SIG-M5 (cell line): ENCODE measurements around the gene PPP6R3.
"Not testable (repeated sequence)": the region's sequence is repeated elsewhere in the genome, so short reads cannot be mapped to it uniquely, and the experiment has no call there.

Experiments
- DNase-seq: peaks from one replicate; lab custom pipeline; 2025; lab: John Stamatoyannopoulos, UW

The PPP6R3 gene

DNA sequence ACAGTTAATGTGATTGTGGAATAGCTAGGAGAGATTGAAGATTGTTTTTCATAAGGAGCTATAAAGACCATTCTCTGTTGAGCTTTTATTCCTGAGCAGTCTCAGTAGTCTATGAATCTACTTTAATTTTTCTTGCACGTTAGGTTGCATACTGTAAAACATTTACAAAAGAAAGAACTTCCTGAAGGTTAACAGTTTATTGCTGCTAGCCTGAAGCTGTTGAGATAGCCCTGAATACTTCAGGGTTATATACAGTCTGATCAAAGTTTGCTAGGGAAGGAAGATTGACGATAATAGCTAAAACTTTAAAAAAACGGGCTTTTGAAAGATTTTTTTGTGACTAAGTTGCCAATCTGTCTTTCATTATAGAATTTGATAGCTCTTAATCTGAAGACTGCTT lies 64.8 kb downstream of the PPP6R3 start:
- DNase-seq = no peak

DNA sequence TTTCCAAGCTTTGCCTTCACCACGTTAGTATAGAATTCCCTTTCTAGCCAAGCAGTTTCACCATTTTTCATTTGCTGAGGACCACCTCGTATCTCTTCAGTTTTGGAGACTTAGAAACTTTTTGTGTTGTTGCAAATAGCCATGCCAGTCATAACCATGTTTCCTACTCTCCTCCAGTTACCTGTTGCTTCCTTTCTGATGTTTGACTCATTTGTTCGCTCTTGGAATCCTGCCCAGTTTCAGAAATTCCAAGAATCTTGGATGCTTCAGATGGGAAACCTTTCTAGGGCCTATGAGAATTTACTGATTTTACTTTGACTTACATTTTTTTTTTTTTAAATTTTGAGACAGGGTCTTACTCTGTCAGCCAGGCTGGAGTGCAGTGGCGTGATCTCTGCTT lies 65.4 kb downstream of the PPP6R3 start:
- DNase-seq = no peak

DNA sequence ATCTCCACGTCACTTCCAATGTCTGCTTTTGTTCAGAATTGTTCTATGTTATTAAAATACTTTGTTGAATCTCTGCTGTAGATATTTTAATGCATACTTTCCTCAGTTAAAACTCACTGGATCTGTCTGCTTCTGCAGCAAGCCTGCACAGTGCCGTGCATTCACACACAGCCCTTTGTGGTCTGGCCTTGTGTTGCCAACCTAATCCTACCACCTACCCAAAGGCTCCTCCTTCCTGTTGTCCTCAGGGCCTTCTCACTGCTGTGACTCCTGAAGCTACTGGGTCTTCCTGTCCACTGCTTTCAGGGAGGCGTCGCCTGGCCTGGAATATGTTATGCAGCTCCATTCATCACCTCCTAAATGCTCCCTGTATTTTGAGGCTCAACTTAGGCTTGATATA lies 67.0 kb downstream of the PPP6R3 start:
- no peak for DNase-seq

DNA sequence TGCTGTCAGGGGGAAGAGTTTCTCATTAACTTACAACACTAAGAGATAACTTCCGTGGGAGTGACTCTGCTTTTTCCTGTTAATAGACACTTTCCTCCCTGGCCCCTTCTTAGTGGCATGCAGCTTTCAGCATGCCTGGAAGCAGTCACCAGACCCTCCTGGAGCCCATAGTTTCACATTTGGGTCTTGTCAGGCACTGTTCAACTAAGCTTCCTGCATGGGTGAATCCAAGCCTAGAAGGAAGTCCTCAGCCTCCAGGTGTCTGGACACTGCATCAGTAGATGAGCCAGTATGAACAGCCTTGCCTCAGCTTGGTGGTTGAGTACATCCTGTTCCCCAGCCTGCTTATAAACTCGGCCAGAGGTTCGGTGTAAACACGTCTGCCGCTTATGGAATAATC lies 68.1 kb downstream of the PPP6R3 start:
- no peak for DNase-seq

DNA sequence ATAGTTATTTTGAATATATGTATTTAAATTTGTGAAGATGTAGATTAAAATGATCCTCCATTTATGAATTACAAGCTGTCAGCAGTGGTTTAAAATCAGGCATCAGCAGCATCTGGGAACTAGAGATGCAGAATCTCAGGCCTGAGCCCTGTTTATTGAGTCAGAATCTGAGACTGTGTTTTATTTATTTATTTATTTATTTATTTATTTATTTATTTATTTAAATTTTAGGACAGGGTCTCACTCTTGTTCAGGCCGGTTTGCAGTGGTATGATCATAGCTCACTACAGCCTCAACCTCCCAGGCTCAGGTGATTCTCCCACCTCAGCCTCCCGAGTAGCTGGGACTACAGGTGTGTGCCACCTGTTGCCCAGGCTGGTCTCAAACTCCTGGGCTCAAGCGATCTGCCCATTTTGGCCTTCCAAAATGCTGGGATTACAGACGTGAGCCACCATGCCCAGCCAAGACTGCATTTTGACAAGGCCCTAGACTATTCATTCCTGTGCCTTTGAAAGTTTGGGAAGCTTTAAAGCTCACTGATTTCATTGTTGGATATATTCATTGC lies 70.7 kb downstream of the PPP6R3 start:
- DNase-seq = no peak

DNA sequence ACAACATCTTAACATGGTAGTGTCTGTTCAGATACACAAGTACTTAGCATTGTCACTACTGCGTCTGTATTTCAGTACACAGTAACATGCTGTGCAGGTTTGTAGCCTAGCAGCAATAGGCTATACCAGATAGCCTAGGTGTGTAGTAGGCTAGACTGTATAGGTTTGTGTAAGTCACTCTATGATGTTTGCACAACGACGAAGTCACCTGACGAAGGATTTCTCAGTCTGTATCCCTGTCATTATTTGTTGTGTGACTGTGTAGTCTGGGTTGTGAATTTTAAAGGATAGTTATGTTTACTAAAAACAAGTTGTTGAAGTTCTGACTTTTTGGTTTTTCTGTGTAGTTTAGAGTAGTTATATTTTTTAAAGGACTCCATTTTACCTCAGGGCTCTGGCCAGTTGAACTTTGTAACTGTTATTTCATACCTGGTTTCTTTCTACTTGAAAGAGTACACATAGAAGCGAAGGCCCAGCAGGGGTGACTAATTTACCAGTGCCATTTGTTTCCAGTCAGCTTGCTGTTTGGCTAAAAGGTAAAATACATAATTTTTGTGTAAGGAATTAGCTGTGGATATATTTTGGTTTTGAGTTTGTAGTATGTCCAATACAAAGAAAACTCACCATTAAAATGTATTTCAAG lies 72.3 kb downstream of the PPP6R3 start:
- no peak for DNase-seq

DNA sequence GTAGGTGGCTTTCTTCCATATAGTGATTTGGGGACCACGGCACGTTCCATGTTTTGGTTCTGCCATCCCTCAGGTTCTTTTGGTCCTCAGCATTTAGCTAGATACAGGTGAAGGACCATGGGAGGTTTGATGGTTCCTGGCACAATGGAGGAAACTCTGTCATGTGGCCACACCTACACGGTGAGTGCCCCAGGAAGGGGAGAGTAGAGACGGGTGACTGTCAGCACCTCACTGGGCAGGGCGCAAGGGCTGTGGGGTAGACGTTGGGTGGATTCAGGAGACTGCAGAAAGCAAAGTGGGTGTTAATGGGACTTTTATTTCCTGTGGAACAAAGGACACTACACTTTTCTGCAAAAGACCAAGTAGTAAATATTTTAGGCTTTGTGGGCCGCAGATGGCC lies 73.4 kb downstream of the PPP6R3 start:
- no peak for DNase-seq

DNA sequence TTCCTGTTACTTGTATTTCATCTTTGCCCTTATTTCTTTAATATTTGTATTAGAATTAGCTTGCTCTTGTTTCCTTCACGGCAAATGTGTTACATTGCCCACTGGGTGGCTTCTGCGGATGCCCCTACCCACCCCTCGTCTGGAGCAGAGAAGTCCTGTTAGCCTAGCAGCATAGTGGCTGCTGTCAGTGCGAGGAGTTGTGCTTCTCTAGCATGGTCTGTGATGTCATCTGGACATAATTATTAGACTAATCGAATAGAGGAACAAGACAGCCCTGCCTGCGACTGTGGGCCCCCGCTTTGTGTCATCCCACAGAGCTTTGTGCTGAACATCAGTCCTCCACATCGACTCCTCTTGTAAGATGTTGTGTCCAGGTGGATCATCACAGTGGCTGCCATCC lies 74.5 kb downstream of the PPP6R3 start:
- DNase-seq = no peak

DNA sequence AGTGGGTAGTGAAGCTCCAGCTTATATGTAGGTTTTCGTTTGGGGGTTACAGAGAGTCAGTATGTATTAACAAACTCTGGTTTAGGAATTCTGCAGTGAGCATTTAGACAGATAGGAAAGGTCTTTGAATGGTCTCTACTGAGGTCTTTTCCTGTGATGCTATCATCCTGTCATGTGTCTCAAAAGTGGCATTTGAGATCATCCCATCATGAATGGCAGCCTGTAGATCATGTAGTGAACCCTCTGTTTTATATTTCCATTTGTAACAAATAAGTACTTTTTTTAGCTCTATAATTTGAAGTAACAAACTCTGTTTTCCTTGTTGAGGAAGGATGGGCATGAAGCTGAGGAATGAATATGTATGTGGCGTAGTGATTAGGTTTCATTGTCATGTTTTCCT lies 76.2 kb downstream of the PPP6R3 start:
- no peak for DNase-seq

DNA sequence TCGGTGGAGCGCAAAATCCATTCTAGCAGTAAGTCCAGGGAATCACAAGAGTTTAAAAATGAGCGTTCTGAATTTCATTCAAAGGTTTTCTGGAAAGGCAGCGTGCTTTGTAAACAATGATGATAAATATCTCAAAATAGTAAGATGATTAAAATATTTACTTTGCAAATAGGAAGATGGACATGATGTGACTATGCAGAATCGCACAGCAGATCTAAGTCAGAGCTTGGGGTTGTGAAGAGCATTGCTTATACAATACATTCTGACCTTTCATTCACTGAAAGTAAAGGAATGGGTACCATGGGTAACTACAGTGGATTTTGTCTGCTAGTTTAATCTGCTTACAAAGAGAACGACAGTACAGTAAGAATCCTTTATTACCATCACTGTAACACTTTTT lies 77.5 kb downstream of the PPP6R3 start:
- DNase-seq = no peak

DNA sequence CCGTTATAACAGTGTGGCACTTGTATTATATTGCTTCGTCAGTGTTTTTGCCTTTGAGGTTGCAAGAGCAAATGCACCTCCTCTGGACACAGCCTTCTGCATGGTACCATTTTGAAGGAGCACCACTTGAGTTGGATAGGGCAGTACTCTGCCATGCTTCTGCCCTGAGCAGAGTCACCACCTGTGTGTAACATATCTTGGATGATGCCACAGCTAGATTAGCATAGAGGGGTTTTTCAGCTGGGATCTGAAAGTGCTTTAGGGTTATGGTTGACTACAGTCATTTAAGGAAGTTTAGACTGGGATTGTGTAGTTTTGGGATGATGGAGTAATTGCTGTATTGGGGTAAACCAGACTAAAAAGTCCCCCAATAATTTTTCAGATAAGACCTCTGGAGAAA lies 78.8 kb downstream of the PPP6R3 start:
- DNase-seq = no peak

DNA sequence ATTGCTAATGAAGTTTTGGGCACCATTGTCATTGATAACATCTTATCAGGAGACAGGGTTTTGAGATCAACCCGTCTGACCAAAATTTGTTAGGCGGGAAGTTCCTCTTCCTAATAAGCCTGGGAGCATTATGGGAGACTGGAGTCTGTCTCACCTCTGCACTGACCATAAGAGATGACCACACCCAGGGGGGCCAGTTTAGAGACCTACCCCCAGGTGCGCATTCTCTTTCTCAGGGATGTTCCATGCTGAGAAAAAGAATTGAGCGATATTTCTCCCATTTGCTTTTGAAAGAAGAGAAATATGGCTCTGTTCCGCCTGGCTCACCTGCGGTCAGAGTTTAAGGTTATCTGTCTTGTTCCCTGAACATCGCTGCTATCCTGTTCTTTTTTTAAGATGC lies 80.0 kb downstream of the PPP6R3 start:
- not testable (repeated sequence) for DNase-seq

DNA sequence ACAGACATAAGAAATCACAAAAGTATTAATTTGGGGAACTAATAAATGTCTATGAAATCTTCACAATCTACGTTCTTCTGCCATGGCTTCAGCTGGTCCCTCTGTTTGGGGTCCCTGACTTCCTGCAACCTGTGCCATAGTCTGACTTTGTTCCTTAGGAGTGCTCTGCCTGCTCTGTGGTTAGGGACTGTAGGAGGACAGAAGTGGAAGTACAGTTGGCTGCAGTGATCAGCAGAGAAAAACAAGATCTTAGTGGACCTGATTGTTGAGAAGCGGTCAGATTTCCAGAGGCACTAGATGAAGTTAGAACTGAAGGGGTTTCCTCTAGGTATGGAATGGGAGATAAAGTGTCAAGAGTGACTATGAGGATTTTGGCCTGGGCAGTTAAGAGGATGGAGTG lies 80.6 kb downstream of the PPP6R3 start:
- DNase-seq = no peak

DNA sequence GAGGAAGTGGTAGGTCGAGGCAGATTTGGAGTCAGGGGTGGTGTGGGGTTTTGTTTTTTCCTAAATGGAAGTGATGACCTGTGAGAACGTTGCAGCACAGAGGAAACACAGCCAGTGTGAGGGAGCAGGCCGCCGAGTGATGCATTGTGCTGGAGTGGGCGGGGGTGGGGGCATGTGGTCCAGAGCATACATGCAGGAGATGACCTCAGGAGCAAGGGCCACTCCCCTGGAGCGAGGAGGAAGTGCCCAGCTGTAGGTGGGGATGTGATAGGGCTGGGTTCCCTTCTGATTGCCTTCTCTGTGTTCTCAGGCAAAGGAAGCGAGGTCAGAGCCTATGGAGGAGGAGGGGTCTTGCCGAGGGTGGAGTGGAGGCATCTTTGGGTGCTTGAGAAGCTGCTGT lies 81.4 kb downstream of the PPP6R3 start:
- no peak for DNase-seq

DNA sequence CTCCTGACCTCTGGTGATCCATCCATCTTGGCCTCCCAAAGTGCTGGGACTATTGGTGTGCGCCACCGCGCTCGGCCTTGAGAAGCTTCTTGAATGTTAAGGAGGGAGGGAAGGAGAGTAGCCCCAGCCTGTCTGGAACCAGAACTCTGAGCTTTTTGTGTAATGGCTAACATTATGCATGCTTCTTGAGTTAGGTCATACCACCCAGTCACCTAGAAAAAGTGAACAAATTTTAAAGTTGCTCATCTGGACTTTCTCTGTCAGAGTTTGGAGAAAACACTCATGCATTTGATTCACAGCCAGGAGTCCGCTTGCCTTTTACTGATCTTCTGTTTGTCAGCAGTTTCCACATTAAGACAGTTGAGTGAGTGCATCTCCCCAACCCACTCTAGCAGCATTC lies 82.1 kb downstream of the PPP6R3 start:
- no peak for DNase-seq

DNA sequence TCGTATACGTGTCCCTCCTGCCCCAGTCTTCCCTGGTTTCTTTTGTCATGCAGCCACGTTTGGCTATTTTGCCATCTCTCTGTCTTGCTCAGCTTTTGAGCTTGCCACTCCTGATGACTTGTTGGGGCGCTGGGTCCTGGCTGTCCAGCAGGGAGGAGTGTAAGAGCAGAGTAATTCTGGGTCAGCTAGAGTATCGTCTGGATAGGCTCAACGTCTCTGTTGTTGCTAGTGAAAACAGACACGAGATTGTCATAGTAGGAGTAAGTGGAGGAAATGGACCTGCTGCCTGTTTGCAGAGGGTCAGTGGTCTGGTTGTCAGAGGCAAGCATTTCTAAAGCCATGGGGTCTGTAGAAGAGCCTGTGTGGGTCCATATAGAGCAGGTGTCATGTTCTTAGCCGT lies 83.0 kb downstream of the PPP6R3 start:
- no peak for DNase-seq

DNA sequence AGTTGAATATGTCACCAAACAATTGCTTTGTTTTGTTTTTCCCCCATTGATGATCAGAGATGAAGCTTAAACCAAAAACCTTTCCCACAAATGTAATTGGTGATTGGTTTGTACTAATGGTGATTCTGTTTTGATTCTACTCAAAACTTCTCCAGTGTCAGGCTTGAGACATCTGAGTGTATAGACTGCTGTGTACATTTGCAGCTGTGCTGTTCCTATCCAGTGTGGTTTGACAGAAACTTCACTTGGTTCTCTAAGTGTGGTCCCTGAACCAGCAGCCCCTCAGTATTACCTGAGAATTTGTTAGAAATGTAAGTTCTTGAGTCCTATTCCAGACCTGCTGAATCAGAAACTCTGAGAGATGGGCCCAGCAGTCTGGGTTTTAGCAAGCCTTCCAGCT lies 84.8 kb downstream of the PPP6R3 start:
- DNase-seq = no peak

DNA sequence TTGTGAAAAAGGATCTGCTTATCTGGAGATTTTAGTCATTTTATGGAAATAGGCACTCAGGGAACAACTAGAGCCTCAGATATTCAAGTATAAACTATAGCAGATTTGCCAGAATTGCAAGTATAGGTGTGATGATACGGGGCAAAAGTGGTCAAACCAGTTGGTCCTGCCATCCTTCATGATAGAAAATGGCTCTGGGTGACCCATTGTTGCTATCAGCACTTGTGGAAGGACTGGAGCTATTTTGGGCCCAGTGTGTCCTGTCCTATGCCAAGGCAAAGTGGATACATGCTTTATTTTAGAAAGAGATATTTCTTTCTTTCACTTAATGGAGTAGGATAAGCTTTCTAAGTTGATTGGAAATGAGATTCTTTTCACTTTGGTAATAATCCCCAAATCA lies 85.2 kb downstream of the PPP6R3 start:
- no peak for DNase-seq

DNA sequence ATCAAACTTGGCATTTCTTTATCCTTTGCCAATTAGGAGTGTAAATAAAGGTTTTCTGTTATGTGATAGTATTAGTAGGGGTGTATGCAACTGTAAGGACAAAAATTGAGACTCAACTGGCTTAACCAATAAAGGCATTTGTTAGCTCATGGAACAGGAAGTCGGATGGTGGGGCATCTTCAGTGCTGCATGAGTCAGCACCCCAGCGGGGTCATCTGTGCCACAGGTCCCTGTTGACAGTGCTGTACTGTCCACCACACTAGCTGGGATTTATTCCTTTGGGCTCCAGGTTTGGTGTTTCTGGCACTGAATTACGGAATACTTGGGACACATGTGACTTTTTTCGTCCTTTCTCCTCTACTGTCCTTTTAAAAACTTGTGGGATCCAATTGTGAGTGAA lies 86.0 kb downstream of the PPP6R3 start:
- no peak for DNase-seq

DNA sequence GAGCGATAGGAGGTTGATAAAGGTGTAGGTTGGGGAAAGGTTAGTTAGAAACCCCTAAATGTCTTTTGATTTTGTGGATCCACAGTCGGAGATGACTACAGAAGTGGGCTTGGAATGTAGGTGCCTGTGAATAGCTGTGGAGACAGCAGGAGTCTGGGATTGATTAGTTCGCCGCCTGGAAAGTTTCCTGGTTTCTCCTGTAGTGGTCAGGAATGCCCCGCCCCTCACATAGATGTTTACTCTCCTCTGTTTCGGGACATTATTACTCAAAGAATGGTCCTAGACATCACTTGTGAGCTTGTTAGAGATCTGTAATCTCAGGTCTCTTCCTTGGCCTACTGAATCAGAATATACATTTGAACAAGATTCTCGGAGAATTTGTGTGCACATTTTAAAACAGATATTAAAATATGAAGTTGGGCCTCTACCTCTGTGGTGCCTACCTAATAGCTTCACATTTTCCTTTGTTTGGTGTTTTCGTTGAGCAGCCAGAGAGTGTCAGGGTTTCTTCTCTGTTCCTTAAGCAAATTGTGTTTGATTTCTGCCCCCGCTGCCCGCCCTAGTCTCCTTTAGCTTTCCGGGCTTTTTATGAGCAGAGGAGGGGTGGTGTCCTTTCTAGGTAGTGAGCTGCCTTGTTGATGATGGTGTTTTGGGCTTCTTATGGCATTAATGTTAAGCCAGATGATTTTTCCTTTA lies 89.4 kb downstream of the PPP6R3 start:
- no peak for DNase-seq

DNA sequence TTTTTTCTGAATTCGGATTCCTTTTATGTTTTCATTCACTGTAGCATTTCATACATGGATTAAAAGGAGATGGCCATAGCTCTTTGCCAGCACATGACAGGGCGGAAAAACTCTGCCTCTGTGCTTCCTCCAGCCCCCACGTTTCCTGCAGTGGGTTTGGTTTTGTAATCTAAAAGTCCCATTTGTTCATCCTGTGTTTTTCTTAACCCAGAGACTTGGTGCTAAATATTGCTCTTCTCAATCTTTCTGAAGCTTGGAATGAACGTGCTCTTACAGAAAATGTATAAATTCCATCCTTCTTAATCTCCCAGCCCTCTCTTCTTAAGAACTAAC lies 89.9 kb downstream of the PPP6R3 start:
- no peak for DNase-seq

DNA sequence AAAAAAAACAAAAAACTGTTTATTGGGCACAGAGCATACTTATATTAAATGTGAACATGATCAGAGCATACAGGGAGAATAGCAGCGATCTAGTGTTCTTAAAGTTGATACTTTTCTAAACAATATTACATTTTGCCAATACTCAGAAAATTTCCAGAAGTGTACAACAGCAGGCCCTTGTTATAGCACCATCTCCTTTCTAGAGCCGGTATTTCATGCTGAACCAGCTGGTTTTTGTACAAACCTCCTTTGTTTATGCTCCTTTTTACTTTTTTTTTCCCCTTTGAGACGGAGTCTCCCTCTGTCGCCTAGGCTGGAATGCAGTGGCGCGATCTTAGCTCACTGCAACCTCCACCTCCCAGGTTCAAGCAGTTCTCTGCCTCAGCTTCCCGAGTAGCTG lies 90.7 kb downstream of the PPP6R3 start:
- no peak for DNase-seq

DNA sequence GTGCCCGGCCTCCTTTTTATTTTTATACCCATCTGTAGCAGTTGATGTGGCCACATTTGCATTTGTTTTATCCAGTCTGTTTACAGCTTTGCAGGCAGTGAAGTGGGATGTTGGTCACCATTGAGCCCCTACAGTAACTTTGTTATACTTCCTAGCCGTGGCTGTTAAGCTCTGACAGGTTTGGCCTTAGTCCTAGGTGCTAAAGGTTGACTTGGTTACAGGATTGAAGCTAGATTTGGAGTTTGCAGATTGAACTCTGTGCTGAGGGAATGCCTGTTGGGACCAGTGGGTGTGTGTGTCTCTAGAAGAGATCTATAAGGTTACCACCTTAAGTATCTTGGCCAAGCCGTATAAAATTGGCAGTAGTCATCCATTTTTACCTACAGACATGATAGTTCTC lies 91.2 kb downstream of the PPP6R3 start:
- DNase-seq = no peak

DNA sequence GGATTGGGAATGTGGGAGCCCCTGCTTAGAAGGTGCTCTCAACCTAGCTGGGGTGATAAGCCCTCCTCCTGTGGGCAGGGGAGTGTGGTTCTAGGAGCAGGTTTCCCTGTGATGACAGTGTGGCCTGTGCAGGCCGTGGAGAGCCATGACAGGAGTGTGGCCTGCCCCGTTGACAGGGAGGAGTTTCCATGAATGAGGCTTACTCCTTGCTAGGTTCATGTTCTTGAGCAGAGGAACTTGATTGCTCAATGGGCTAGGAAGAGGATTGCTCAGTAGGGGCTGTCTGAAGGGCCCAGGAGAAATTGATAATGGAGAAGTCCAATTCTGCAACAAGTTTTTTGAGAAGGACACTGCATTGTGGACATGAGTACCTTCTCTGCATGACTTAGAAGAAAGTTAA lies 92.0 kb downstream of the PPP6R3 start:
- no peak for DNase-seq
